NCI-H146 (cell line): ENCODE data around the gene GABRD.
A peak's percentile ranks its signal among the peaks of the same experiment; 100 is the strongest.

Experiments used
- DNase-seq: peaks from one replicate; lab custom pipeline; 2025; lab: John Stamatoyannopoulos, UW

The GABRD gene

DNA sequence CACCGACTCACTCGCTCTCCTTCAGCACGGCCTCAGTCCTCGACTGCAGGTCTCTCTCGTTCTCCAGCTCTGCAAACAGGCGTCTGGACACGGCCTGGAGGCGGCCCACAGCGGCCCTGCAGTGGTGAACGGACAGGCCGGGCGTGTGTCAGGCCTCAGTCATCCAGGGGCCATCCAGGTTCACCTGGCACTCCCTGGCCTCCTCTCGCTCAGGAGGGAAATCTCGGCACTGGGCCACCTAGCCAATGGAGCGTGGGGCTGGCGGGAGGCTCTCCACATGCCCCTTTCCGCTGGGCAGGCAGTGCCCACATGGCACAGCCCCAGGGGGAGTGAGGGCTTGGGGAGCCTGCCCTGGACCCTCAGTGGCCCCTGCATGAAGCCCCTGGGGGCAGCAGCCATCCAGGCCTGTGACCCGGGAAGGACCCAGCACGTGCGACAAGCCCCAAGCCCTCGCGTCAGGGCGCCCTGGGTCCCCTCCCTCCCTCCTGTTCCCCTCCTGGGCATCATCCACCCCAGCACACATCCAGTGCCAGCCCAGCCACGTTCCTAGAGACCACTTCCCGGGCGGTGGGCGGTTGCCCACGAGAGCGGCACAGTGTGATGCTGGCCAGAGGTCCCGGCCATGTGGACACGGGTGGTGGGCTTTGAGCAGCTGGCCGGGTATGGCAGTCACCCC lies 33.6 kb upstream of the GABRD start:
- no peak for DNase-seq

DNA sequence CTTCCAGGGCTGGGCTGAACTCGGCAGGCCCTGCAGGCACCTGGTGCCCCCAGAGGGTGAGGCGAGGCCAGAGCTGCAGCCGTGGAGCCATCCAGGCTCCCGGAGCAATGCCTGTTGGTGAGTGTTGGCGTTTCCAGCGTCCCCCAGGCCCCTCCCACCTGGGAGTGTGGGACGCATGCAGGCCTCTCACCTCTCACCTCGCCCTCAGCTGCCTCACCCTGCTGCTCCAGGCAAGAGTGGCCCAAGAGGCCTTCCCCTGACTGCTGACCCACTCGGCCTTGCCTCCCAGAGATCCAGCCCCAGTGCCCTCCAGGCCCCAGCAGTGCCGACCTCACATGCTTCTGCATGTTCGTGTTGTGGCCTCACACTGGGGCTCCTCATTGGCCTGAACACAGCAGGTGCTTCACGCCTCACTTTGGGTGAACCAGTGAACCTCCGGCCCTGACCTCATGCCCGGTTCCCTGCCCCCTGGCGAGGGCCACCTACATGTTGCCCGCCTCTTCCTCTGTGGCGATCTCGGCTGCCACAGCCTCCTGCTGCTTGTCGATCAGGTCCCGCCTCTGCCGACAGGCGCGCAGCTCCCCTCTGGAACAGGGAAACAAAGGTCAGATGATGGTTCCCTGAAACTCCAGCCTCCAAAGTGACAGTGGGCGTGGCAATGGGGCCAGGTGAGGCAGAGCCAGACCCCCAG lies 32.5 kb upstream of the GABRD start:
- DNase-seq, result no peak

DNA sequence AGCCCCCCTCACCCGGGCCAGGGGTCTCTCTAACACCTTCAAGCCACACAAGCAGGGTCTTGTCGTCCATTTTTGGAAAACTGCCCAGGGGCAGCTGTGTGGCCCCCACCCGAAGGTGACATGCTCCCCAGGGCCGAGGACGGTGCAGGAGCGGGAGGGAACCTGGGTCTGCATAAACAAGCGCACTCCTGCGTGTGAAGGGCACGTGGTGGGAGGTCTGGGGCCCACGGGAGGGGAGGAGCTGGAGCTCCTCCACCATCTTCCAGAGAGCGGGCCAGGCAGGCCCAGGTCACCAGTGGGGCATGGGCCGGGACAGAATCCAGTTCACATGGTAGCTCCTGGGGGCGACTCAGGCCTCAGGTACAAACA lies 32.0 kb upstream of the GABRD start:
- DNase-seq, result no peak

DNA sequence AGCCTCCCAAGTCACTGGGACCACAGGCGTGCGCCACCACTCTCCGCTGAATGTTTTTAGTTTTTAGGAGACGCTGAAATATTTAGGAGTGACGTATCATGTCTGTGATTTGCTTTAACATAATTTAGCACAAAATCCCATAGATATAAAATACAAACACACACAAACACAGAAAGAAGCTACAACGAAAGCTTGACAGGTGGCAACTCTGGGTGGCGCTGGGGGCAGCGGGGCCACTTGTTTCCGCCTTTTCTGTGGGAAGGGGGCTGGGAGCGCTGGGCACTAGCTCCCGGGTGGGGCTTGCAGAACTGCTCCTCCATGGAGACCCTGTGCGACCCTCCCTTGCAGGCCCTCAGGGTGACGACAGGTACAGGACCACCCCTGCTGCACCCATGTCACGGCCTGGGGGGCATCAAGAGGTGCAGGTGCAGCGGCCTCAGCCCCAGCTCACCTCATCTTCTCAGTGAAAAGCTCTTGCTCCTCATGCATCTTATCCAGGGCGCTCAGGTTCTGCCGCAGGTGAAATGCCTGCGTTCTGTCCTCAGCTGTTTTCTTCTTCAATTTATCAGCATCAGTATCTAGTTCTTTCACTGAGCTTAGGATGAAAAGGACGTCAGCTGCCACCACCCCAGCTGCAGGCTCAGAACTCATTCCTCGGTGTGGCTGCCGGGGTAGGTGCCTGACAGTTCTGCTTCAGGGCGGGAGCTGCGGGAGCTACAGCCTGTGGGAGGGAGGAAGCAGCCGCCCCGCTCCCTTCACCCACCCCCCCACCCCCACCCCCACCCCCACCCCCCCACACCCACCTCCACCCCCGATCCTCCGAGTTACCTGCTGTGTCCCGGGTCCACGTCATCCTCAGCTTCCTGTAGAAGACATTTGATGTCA lies 30.8 kb upstream of the GABRD start:
- DNase-seq, result no peak

DNA sequence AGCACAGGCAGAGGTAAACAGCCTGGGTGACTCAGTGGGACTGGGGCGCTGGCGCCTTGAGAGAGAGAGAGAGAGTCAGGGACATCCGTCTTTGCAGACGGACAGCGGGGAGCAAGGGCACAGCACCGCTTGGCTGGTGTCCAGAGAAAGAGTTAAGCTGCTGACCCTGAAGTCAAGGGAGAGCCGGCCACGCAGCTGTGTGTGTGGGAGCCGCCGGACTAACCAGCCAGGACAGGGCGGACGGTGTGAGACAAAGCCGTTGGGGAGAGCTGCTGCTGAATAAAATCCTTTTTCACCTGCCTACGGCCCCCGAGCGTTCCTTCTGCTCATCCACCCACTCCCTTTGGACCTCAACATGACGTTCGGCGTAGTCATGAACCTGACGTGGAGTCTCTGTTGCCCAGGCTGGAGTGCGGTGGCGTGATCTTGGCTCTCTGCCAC lies 30.0 kb upstream of the GABRD start:
- no peak for DNase-seq

DNA sequence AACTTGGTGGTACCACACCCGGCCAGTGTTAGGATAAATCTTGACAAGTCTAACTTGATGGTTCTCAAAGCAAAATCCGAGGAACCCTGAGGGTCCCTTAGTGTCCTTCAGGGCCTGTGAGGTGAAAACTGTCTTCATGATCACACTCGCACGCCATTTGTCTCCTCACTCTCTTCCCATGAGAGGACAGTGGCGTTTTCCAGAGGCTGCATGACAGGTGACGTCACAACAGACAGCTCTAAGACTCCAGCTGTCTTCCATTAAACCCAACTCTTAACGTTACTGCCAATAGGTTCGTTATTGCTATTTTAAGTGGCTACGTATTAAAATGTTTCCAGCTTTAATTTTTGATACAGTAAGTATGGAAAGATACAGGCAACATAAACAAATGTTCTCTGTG lies 29.4 kb upstream of the GABRD start:
- no peak for DNase-seq

DNA sequence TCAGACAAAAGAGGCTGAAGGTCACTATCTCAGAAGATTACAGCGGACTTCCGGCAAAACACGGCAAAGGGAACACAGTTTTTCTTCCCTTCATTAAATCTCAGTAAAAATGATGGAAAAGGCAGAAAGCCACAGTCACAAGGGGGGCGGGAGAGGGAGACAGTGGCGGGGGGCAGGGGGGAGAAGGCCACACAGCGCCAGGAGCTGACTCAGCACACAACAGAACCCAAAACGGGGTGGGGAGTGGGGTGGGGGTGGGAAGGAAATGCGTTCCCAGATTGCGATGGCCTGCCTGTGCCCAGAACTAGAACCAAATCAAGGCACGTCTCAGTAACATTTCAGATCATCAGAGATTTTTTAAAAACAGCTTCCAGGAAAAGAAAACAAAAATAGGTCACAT lies 28.9 kb upstream of the GABRD start:
- DNase-seq, result no peak

DNA sequence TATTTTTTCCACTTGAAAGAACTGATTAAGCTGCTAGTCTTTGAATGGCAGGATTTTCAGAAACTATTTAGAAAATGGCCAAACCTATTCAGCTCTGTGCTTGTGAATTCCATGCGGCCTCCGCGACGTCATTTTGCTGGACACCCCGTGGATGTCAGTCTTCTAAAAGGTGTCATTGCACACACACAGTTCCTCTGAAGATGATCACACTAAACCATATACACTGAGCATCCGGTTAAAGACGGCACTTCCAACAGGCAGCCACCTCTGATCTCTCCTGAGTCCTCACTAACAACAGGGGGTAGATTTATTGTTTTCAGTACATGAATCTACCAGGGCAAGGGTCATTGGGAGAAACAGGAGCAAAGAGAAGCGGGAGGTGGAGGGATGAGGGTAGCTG lies 24.6 kb upstream of the GABRD start:
- DNase-seq, result no peak

DNA sequence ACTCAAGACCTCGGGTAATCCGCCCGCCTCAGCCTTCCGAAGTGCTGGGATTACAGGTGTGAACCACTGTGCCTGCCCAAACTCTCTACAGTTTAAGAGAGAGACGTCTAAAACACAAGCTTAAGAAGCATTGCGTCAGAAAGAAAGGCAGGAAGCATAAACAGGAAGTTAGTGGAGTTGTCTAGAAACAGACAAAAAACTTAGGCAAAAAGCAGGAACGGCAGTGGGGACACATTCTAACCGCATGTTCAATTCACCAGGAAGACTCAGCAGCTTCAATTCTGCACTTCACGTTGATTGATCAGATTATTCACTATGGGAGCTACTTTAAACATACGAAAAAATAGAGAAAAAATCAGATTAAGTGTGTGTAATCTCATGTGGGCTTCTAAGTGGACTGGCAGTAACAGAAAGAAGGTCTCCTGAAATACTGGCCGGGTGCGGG lies 22.9 kb upstream of the GABRD start:
- DNase-seq, result no peak

DNA sequence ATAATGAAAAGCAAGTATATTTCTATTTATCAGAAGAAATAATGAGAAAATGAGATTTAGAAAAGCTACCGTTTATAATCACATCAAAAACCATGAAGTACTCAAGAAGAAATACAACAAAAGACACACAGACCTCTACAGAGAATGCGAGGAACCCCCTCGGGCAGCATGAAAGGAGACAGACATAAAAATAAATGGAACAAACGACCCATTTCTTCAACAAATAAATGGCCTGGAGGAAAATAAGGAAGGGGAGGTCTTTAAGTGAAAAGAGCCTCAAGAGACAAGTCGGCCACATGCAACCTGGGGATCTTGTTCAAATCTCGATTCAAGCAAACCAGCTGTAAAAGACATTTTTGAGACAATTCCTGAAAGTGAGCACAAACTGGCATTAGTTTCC lies 21.6 kb upstream of the GABRD start:
- no peak for DNase-seq

DNA sequence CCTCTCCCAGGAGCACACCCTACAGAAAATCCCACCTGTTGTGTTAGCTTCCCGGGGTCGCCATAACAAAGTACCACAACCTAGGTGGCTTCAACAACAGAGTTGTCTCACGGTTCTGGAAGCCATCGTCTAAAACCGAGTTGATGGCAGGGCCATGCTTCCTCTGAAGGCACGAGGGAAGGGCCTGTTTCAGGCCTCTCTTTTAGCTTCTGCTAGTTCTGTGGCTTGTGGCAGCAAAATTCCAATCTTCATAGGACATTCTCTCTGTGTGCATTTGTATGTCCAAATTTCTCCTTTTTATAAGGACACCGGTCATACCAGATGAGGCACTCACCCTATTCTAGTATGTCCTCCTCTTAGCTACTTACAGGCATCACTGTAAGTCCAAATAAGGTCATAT lies 18.7 kb upstream of the GABRD start:
- no peak for DNase-seq

DNA sequence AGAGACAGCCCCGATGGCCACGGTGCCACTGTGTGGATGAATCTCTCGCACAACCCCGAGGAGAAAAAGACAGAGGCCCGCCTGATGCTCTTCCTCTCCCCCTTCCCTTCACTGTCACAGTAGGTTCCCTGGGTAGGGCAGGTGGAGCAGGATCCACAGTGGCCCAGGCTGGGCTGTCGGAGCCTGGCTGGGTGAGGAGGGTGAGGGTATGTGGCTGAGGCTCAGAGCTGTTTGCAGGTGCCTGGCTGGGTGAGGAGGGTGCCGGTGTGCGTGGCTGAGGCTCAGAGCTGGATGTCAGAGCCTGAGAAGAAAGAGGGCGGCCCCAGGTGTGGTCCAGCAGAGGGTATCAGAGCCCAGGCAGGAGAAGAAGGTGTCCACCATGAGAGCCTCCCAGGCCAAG lies 18.3 kb upstream of the GABRD start:
- no peak for DNase-seq

DNA sequence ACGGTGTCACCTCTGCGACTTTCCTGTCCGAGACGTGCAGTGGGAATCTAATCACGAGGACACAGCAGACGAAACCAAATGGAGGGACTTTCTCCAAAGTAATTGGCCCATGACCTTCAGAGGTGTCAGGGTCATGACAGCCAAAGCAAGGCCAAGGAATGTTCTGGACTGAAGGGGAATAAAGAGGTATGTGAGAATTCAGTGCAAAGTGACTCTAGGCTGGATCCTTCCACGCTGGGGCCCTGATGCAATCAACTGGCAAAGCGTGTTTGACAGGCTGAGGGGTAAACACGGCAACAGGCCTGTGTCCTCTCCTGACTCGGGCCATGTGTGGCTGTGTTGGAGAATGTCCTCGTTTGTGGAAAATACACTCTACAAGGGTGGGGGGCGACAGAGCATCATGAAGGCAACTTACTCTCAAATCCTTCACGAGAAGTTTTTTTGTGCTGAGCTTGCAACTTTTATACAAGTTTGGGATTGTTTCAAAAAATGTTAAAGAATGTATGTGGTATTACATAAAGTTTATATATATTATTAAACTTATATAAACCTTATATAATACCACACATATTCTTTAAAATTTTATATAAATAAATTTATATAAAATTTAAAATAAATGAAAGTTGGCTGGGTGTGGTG lies 17.3 kb upstream of the GABRD start:
- DNase-seq, result no peak

DNA sequence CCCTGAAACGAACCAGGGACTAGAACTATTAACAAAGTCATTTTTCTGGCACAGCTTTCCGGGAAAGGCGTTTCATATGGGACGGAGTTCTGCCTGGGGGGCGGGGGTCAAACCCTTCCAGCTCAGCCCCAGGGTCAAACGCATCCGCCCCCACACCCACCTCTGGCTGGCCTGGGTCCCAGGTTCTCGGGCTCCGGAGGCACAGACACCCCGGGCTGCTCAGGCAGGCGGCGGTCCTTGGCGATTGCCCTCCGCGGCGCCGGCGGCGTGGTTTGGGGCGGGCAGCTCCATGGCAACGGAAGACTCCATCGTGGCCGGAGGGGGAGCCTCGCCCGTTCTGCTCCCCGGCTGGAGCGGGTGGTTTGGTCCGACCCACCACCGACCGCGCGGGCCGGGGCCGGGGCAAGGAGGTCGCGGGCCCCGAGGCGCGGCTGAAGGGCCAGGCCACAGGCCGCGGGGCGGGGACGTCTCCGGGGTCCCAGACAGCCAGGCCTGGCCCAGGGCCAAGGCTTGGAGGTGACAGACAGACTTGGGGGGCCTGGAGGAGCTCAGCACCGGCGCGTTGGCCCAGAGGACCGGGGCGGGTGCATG lies 15.5 kb upstream of the GABRD start, which contains the start of gene CFAP74:
Gene CFAP74 (minus strand): TSS at position 246 of the 591 bp plus-strand sequence. CDS start 12,830 bp downstream, outside the sequence.
- peak; percentile 16 for DNase-seq

DNA sequence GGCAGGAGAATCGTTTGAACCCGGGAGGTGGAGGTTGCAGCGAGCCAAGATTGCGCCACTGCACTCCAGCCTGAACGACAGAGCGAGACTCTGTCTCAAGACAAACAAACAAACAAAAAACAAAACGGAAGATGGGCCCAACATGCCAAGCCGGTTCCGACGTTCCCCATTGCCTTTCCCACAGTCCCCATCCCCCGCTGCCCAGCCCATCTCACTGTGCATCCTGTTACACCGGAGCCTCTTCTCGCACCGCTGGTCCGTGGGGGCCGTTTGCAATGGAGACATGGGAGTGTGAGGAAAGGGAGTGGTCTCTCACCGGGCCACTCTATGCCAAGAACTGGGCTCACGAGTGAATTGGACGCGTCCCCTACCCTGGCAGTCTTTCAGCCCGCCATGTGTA lies 14.3 kb upstream of the GABRD start:
- no peak for DNase-seq

DNA sequence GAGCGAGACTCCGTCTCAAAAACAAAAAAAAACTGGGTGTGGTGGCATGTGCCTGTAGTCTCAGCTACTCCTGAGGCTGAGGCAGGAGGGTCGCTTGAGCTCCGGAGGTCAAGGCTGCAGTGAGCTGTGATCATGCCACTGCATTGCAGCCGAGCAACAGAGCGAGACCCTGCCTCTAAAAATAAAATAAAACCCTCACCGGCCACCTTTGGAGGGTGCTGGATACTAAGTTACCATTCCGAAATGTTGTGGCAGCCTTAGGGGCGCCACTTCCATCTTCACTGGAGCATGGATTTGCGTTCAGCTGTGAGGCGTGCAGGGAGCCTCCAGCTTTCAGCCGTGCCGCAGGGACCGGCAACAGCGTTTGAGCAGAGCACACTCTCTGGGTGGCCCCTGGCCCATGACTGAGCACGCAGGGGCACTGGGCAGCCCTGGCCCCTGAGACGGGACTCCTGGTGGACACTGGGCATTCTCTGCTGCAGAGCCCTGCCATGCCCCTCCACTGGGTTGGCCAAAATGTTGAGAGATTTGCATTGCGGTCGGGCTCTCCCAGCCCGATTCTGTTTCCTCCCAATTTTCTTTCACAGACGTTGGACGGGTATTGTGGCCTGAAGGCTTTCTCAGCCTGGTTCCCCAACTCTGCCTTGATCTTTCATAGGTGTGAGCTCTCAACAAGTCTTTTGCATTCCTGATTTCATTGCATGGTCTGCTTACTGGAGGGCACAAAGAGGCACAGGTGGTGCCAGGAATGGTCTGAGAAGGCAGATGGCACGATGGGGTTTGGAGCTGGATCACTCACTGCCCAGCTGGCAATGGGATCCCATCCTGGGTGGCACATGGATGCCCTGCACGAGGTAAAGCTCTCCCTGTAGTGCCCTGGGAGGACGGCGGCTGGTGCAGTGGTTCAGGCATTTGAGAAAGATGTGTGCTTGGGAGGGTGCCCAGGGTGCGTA lies 9.8 kb upstream of the GABRD start:
- no peak for DNase-seq

DNA sequence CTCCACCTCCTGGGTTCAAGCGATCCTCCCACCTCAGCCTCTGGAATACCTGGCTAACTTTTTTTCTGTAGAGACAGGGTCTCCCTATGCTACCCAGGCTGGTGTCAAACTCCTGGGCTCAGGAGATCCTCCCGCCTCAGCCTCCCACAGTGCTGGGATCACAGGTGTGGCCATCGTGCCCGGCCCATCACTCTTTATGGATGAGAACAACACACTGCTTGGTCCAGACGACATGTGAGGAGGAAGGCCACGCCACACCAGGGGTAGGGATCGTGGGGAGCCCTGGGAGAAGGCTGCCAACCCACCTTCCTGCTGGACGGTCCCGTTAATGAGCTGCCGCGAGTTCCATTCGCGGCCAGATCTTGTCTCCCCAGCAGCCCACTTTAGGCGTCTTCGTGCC lies 5.0 kb upstream of the GABRD start:
- DNase-seq, result no peak

DNA sequence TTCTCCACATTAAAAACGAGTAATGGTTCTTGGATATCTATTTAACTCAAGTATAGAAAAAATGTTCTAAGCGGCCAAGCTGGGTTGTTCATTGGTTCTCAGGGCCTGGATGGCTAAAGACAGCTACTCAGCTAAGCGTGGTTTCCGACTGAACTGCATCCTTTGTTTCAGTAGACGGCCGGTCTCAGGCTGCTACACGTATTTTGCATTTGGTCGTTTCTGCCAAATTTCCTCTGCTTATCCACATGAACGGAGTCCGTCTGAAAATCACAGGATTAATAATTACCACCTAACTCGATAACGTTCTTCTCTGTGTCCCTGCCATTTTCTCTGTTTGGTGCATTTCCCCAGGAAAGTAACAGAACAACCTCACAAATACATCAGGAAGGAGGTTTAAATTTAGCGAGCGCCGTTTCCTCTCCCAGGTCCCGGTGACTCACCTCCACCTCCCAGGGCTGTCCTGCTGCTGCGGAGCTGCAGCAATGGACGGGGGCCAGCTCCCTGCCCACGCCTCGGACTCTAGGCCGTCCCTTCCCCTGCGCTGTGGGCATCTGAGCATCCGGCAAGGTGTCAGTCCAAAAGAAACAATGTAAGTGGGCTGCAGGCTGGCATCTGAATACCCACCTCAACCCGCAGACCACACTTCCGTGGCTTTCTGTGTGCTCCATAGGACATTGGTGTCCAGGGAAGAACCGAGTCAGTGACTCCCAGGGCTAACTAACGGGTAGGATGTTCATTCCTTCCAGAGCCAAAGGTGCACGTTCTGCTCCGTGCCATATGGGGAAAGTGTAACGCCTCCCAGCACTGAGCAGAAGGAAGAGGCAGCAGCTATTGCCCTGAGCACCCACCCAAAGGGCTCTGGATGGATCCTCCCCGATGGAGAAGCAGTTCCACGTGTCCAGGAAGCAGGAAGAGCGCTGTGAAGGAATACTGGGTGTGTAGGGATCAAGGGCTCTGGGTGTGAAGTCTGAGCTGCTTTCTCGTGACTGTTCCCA lies 4.1 kb upstream of the GABRD start:
- DNase-seq, result no peak

DNA sequence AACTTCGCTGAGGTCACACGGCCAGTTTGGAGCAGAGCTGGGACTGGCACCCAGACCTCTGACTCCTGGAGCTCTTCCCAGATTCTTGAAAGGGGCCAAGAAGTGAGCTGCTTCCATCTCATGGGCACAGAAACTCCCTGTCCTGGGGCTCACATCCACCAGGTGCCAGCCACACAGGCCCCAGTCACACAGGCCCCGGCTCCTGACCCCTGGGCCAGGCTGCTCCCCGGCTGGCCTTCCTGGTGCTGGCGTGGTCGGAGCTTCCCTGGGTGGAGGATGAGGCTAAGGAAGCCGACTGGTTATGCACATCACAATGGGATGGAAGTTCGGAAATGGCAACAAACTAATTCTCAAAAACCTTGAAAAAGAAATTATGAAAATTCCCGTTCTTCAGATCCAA lies 3.0 kb upstream of the GABRD start:
- no peak for DNase-seq
